Measurements from ENCODE around the gene DLST.

The DLST gene

DNA sequence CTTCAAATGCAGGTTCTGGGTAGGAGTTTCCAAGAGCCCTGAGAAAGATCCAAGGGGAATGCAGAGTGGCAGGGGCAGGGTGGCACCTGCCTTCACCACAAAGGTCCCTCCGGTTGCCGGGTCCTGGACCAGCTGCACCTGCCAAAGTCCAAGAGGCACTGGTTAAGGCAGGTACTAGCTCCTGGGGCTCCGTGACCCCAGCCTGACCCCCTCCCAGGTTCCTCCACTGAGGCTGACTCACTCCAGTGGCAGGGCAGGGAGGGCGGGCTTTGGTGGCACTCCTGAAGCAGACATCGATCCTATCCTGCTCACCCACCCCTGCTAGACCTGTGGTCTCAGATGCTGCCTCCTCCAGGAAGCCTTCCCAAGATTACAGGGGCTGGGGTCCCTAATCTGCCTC, 30.0 kb downstream of the DLST start:
- TF ChIP-seq, protein P1, sequence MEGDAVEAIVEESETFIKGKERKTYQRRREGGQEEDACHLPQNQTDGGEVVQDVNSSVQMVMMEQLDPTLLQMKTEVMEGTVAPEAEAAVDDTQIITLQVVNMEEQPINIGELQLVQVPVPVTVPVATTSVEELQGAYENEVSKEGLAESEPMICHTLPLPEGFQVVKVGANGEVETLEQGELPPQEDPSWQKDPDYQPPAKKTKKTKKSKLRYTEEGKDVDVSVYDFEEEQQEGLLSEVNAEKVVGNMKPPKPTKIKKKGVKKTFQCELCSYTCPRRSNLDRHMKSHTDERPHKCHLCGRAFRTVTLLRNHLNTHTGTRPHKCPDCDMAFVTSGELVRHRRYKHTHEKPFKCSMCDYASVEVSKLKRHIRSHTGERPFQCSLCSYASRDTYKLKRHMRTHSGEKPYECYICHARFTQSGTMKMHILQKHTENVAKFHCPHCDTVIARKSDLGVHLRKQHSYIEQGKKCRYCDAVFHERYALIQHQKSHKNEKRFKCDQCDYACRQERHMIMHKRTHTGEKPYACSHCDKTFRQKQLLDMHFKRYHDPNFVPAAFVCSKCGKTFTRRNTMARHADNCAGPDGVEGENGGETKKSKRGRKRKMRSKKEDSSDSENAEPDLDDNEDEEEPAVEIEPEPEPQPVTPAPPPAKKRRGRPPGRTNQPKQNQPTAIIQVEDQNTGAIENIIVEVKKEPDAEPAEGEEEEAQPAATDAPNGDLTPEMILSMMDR (conservative IDR thresholded peaks at IDR 0.05; ENCODE audit: low read depth, low read length), result no peak
- H3K4me3 ChIP-seq (ENCODE audit: low read length), result no peak overlapping the region
- DNase-seq (ENCODE audit: low read depth), result no peak

DNA sequence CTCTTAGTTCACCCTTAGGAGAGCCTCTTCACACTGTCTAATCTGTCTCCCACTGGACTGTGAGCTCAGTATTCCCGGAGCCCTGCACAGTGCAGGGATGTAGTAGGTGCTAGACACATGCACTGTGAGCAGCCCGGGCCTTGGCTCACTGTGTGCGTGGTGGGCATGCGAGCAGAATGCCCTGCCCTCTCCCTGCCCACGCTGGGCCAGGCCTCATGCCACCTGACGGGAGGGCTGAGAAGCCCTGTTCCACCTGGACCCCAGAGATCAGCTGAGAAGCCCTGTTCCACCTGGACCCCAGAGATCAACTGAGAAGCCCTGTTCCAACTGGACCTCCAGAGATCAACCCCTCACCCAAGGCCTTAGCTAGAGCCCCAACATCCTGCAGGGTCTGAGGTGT, 30.4 kb downstream of the DLST start:
- no peak overlapping the region for H3K4me3 ChIP-seq (ENCODE audit: low read length)
- DNase-seq (ENCODE audit: low read depth), result no peak
- TF ChIP-seq, protein P1 (conservative IDR thresholded peaks at IDR 0.05; ENCODE audit: low read depth, low read length), result no peak

DNA sequence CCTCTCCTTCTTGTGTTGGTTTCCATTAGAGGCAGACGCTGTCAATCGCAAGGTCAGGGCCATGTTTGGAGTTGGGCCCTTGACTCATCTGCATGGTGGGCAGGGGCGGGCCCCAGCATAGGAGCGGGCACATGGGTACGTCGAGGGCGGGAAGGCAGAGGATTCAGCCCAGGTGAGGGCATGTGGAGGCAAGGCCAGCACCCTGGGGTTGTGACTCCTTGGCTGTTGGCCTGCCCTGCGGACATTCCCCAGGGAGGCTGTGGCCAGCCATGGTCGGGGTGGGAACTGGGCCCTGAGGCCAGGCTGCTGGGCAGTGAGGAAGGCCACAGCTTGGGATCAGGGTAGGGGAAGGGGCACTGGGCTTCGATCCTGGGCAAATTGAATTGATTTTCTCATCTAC, 31.1 kb downstream of the DLST start:
- no peak overlapping the region for H3K4me3 ChIP-seq (ENCODE audit: low read length)
- no peak for DNase-seq (ENCODE audit: low read depth)
- TF ChIP-seq, protein P1 (conservative IDR thresholded peaks at IDR 0.05; ENCODE audit: low read depth, low read length), result no peak

DNA sequence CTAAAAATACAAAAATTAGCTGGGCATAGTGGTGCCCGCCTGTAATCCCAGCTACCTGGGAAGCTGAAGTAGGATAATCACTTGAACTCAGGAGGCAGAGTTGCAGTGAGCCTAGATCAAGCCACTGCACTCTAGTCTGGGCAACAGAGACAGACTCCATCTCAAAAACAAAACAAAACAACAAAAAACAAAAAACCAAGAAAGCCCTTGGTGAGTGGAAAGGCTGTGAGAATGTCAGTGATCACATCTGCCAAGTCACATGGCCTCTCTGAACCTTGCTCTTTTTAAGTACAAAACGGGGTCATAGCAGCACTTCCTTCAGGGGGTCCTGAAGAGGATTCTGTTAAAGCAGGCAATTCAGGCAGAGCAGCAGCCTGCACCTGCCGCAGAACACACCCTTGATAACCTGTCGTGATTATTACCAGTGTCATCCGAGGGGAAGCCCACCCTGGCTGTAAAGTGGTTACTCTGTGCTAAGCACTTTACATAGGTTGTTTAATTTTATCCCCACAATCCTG, 31.7 kb downstream of the DLST start:
- no peak for DNase-seq (ENCODE audit: low read depth)
- H3K4me3 ChIP-seq (ENCODE audit: low read length), result no peak overlapping the region
- TF ChIP-seq, protein P1 (conservative IDR thresholded peaks at IDR 0.05; ENCODE audit: low read depth, low read length), result no peak

DNA sequence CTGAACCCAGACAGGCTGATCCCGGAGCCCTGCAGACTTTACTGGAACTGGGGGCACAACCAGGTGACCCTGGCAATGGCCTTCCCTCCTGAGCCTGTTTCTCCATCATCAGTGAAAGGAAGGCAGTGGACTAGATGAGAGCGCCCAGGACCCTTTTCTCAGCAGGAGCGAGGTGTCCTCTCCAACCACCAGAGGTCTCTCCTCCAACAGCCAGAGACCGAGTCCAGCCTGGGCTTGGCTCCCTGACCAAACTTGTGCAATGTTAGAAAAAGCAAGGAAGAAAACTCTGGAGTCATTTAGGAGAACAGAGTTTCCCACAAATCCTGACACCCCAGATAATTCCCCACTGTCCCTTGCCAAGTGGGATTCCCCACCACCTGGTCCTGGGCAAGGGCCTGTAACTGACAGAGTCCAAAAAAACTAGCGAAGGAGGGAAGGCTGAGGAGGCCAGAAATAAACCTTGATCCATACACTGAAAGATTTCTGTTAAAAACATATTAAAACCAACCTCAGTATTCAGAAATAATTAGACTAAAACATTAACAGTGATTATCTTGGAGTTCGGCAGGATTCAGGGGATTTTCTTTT, 32.4 kb downstream of the DLST start:
- TF ChIP-seq, protein P1 (conservative IDR thresholded peaks at IDR 0.05; ENCODE audit: low read depth, low read length), result peak; percentile 94
- H3K4me3 ChIP-seq (ENCODE audit: low read length), result no peak overlapping the region
- DNase-seq (ENCODE audit: low read depth), result no peak

DNA sequence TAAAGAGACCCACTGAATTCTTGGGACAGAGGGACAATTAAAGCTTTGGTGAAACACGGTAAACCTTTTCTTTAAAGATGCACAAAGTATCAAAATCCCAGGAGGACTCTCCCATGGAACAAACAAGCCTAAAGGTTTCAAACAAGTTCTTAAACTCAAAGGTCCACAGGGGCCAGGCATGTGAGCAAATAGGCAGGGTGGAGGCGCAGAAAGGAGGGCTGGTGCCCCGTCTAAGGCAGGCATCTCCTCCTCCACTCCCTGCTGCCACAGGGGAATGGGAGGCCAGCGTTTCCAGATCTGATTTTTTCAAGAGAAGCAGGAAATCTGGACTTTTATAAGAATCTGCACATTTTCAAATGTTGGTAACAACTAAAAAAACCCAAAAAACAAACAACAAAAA, 33.7 kb downstream of the DLST start:
- TF ChIP-seq, protein P1 (conservative IDR thresholded peaks at IDR 0.05; ENCODE audit: low read depth, low read length), result no peak
- no peak overlapping the region for H3K4me3 ChIP-seq (ENCODE audit: low read length)
- DNase-seq (ENCODE audit: low read depth), result no peak

DNA sequence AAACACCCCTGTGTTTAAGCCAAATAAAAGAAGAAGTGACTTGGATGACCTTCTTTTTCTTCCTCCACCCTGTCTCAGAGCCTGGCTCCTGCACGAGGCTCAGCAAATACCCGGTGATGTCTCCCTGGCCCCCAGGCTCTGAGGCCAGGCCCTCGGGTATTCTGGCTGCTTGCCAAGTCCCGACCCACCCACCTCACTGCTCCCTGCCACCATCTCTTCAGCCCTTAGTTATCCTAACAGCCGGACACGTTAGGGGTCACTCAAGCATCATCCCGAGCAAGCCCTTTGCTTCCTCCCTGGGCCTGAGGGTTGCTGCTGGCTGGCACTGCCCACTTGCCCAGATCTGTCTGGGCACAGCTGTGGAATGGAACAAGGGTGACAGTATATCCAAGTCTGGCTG, 34.1 kb downstream of the DLST start:
- no peak for DNase-seq (ENCODE audit: low read depth)
- TF ChIP-seq, protein P1 (conservative IDR thresholded peaks at IDR 0.05; ENCODE audit: low read depth, low read length), result no peak

More for the DNA sequence above, 34.1 kb downstream of the DLST start:
- no peak overlapping the region for H3K4me3 ChIP-seq (ENCODE audit: low read length)
